Ovary (tissue), 3 donors: Measurements from ENCODE around the gene USF2.

ENCODE experiments used
- POLR2A ChIP-seq: fragments of 450-650 bp; IDR thresholded peaks from one replicate; pipeline ENCODE4 v1.6.1; 2017; ENCODE audit warnings: antibody characterized with exemption, mild to moderate bottlenecking, moderate library complexity
- TF ChIP-seq, protein P1 (sequence below), 3 donors: fragments of 450-650 bp in 2 of 3; fragments of 200-600 bp in 1 of 3; IDR thresholded peaks; one replicate each; pipeline versions ENCODE4 v1.5.1 to v1.8.0; 2016 to 2022; ENCODE audit warnings: antibody characterized with exemption in 3 of 3, mild to moderate bottlenecking in 1 of 3
- donor health status: DM: no; HTN: no; CAD: no.

DNA sequence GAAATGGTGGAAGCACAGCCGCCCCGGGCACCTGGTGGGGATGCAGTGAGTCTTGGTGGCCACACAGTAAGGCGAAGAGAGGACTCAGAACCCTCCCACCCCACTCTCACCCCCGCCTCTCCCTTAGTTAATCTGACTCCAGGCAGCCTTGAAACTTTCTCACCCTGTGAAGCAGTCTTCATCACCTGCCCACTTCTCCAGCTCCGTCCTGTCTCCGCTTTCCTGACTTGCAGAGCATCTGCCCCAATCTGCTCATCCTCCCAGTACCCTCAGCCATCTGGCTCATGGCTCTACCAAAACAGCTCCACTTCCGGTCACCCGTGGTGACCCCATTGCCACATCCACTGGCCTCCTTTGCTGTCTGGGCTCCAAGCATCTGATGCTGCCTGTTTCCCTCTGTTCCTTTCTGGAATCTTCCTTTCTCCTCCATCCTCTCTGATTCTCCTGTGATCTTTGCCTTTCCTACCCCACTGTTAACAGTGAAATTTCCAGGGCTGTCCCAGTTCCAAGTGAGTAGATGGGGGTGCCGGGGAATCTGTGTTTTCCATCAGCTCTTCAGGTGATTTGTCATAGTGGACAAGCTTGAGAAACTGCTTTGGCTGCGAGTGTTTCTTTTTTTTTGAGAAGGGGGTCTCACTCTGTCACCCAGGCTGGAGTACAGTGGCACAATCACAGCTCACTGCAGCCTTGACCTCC lies 4.3 kb downstream of the USF2 start:
- TF ChIP-seq, protein P1, sequence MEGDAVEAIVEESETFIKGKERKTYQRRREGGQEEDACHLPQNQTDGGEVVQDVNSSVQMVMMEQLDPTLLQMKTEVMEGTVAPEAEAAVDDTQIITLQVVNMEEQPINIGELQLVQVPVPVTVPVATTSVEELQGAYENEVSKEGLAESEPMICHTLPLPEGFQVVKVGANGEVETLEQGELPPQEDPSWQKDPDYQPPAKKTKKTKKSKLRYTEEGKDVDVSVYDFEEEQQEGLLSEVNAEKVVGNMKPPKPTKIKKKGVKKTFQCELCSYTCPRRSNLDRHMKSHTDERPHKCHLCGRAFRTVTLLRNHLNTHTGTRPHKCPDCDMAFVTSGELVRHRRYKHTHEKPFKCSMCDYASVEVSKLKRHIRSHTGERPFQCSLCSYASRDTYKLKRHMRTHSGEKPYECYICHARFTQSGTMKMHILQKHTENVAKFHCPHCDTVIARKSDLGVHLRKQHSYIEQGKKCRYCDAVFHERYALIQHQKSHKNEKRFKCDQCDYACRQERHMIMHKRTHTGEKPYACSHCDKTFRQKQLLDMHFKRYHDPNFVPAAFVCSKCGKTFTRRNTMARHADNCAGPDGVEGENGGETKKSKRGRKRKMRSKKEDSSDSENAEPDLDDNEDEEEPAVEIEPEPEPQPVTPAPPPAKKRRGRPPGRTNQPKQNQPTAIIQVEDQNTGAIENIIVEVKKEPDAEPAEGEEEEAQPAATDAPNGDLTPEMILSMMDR (IDR thresholded peaks at IDR 0.05) = no peak
- no peak for TF ChIP-seq POLR2A
